Heart left ventricle (tissue), 16 donors: Measurements from ENCODE around the gene ANKH. TPM values are rescaled to one million over a fixed set of nuclear protein-coding genes. Genes with fewer than 3 reads are reported as not detected.
A peak's percentile ranks its signal among the peaks of the same experiment; 100 is the strongest.

Experiments
- ATAC-seq, 4 donors: fragments of 200-7000 bp; cut with Tn5 transposase; one replicate each; pipeline ENCODE4 v1.9.1; 2020 to 2022; ENCODE audit warnings: moderate library complexity in 4 of 4, mild to moderate bottlenecking in 3 of 4, moderate number of reproducible peaks in 1 of 4
- DNase-seq, 5 donors: peaks; one replicate each; pipeline ENCODE4 v3.0.0-alpha.2; 2020
- H3K27ac ChIP-seq, 12 donors: fragments of 200-600 bp; sonication (generic) in 4 of 12; one replicate each; pipeline versions ENCODE4 v1.5.0 to v1.8.0; 2016 to 2022; ENCODE audit warnings: mild to moderate bottlenecking in 2 of 12
- H3K27me3 ChIP-seq, 9 donors: fragments of 200-600 bp; sonication (generic) in 2 of 9; one replicate each; pipeline versions ENCODE4 v1.5.1 to v1.8.0; 2016 to 2022; ENCODE audit warnings: mild to moderate bottlenecking in 3 of 9
- H3K36me3 ChIP-seq, 9 donors: fragments of 200-600 bp; sonication (generic) in 2 of 9; one replicate each; pipeline versions ENCODE4 v1.5.0 to v1.8.0; 2018 to 2022; ENCODE audit warnings: mild to moderate bottlenecking in 2 of 9
- H3K4me1 ChIP-seq, 12 donors: fragments of 200-600 bp; sonication (generic) in 4 of 12; one replicate each; pipeline versions ENCODE4 v1.5.0 to v1.8.0; 2016 to 2022; ENCODE audit warnings: mild to moderate bottlenecking in 3 of 12
- H3K4me3 ChIP-seq, 12 donors: fragments of 200-600 bp; sonication (generic) in 4 of 12; one replicate each; pipeline versions ENCODE4 v1.5.0 to v1.8.0; 2017 to 2022; ENCODE audit warnings: mild to moderate bottlenecking in 9 of 12, moderate library complexity in 4 of 12
- H3K9me3 ChIP-seq, 12 donors: fragments of 200-600 bp; sonication (generic) in 4 of 12; one replicate each; pipeline versions ENCODE4 v1.5.0 to v1.8.0; 2016 to 2022; ENCODE audit warnings: mild to moderate bottlenecking in 1 of 12
- CTCF ChIP-seq, 12 donors: fragments of 200-600 bp; sonication (generic) in 4 of 12; IDR thresholded peaks; one replicate each; pipeline versions ENCODE4 v1.5.0 to v1.8.0; 2018 to 2022; ENCODE audit warnings: antibody characterized with exemption in 12 of 12, mild to moderate bottlenecking in 5 of 12
- POLR2A ChIP-seq, 2 donors: fragments of 450-650 bp; IDR thresholded peaks; one replicate each; pipeline ENCODE4 v1.6.1; 2017; ENCODE audit warnings: antibody characterized with exemption in 2 of 2, mild to moderate bottlenecking in 2 of 2, moderate library complexity in 2 of 2
- WGBS, 4 donors: extraction: QIAGEN DNeasy Blood & Tissue Kit in 2 of 4; methylation state at CpG; one replicate each; pipeline versions ENCODE4 v1.1.5 to v1.1.7; 2013 to 2018; 5-methylcytosine and 5-hydroxymethylcytosine counted together
- intact Hi-C, 10 donors: fragments of 100-400 bp; cut with DNase I; formaldehyde crosslinking; loops; one replicate each; pipeline versions ENCODE4 v1.11.1 to v1.14.2; 2022
- polyA plus RNA-seq, 2 donors: library from polyadenylated mRNA; stranded (reverse); fragments of 200-250 nt; gene quantifications; one replicate each; pipeline ENCODE4 v1.2.3, GENCODE V29; 2013
- total RNA-seq, 9 donors: library from RNA; depleted of rRNA in 2 of 9; stranded (reverse); fragments of >200 nt in 2 of 9; fragmentation: NEBNext Ultra II Directional in 3 of 9; extraction: Animal tissue kit (Norgen Biotek cat#: 25700) in 3 of 9; gene quantifications; one replicate each; pipeline versions ENCODE4 v1.1.0 to v1.2.4, GENCODE V29; 2016 to 2023
- donor health status: ischemic (EF 13 %, LVEDD 7.1; RV severe dilation, severe dysfunction).
- donor health status: healthy with polysubstance abuse.
- donor health status: DM: no; HTN: yes; CAD: no.
- donor health status: DM: no; HTN: no; CAD: no.
- donor health status: ischemic (EF 25% LVEDD 6.9; RV normal size, moderate dysfunction).
- donor health status: ischemic (EF 25% LVEDD 5.7; RV mildly dilated, moderate dysfunction).
- donor health status: healthy.
- donor health status: DM: yes; HTN: yes; CAD: no.
- donor health status: ischemic (EF 35%, LVEDD 5.7; RV mildly dilated, moderate dysfunction).
- donor health status: nonischemic (EF 11% LVEDD 7.7; RV severe dilation, severe dysfunction).
- donor health status: DM: yes; HTN: yes; CAD: no.
- donor health status: PGD.
- donor health status: ischemic (EF 29% LVEDD 5.4; RV normal size, mild dysfunction).
- donor health status: nonischemic (EF 23%, LVEDD 6.1; RV moderate dilation, normal function).

The ANKH gene
- total and polyA plus RNA-seq, 11 donors = 54.1 to 260 (median 168) TPM

GRCh38 chr5:14739981-14740380, 131.6 kb downstream of the ANKH start:
- H3K27me3 ChIP-seq = no peaks in the 10 kb centered on the region
- DNase-seq (no peak), ATAC-seq (no peak)
- H3K9me3 ChIP-seq = no peaks in the 10 kb centered on the region
- H3K27ac ChIP-seq = peak overlapping the region in 10 of 12 donors; percentile 0 to 78 (median 48)
- H3K4me1 ChIP-seq = peaks cover 0 to 64% (median 27%) of the 10 kb centered on the region in 12 donors
- TF ChIP-seq POLR2A (IDR thresholded peaks at IDR 0.05) (no peak), CTCF (IDR thresholded peaks at IDR 0.05) (no peak)
- peaks cover 0 to 79% (median 54%) of the 10 kb centered on the region in 9 donors for H3K36me3 ChIP-seq
- intact Hi-C loops = loop anchor here in 6 of 10 donors (5.0 to 10.0 kb wide), 3 partner anchors 115 to 135 kb away; partner anchors contain the start of gene ANKH (in 5 of the 6)
- no peak overlapping the region for H3K4me3 ChIP-seq
- WGBS, 4 donors = 42 to 56% (median 54%) methylated on average over 5 of the region's 5 CpGs

- H3K36me3 ChIP-seq = peaks cover 0 to 79% (median 54%) of the 10 kb centered on the region in 9 donors
- intact Hi-C loops = loop anchor here in 1 of 10 donors (5.0 kb wide), 1 partner anchor 133 kb away; the partner anchor contains the start of gene ANKH
- whole genome bisulfite sequencing, 4 donors = 40 to 57% (median 50%) methylated on average over 3 of the region's 3 CpGs
- DNase-seq = peak in 1 of 5 donors; percentile 60
- TF ChIP-seq POLR2A (IDR thresholded peaks at IDR 0.05) (no peak), CTCF (IDR thresholded peaks at IDR 0.05) (no peak)
- H3K27ac ChIP-seq = peak overlapping the region in 8 of 12 donors; percentile 27 to 78 (median 62)
- H3K9me3 ChIP-seq = no peaks in the 10 kb centered on the region
- no peaks in the 10 kb centered on the region for H3K27me3 ChIP-seq
- H3K4me1 ChIP-seq = peaks cover 0 to 59% (median 27%) of the 10 kb centered on the region in 12 donors
- H3K4me3 ChIP-seq = no peak overlapping the region
- peak; percentile 38 to 72 (median 56) for ATAC-seq
Measured at GRCh38 chr5:14739538-14739937, 132.0 kb downstream of the ANKH start.

- ATAC-seq = no peak
- no peaks in the 10 kb centered on the region for H3K27me3 ChIP-seq
- intact Hi-C loops = loop anchor here in 1 of 10 donors (5.0 kb wide), 1 partner anchor 134 kb away; the partner anchor contains the start of gene ANKH
- no peak overlapping the region for H3K4me3 ChIP-seq
- H3K9me3 ChIP-seq = no peaks in the 10 kb centered on the region
- no peak for DNase-seq
- H3K27ac ChIP-seq = peak overlapping the region in 2 of 12 donors; percentile 55 to 65
- 75 to 84% (median 79%) methylated on average over 5 of the region's 5 CpGs for WGBS, 4 donors
- H3K4me1 ChIP-seq = peaks cover 0 to 53% (median 27%) of the 10 kb centered on the region in 12 donors
- peaks cover 0 to 78% (median 55%) of the 10 kb centered on the region in 9 donors for H3K36me3 ChIP-seq
- TF ChIP-seq POLR2A (IDR thresholded peaks at IDR 0.05) = no peak
- no peak for TF ChIP-seq CTCF (IDR thresholded peaks at IDR 0.05)
Measured at GRCh38 chr5:14738050-14738449, 133.5 kb downstream of the ANKH start.

- peaks cover 0 to 78% (median 56%) of the 10 kb centered on the region in 9 donors for H3K36me3 ChIP-seq
- H3K27ac ChIP-seq = peak overlapping the region in 2 of 12 donors; percentile 35 to 55
- peaks cover 0 to 53% (median 27%) of the 10 kb centered on the region in 12 donors for H3K4me1 ChIP-seq
- H3K9me3 ChIP-seq = no peaks in the 10 kb centered on the region
- 75 to 85% (median 81%) methylated on average over 9 to 10 of the region's 10 CpGs for WGBS, 4 donors
- TF ChIP-seq CTCF (IDR thresholded peaks at IDR 0.05) (no peak), POLR2A (IDR thresholded peaks at IDR 0.05) (no peak)
- no peak for DNase-seq
- H3K4me3 ChIP-seq = no peak overlapping the region
- H3K27me3 ChIP-seq = no peaks in the 10 kb centered on the region
- peak; percentile 22 to 56 (median 44) for ATAC-seq
- intact Hi-C loops = loop anchor here in 1 of 10 donors (5.0 kb wide), 1 partner anchor 135 kb away; the partner anchor contains the start of gene ANKH
Measured at GRCh38 chr5:14737291-14737690, 134.3 kb downstream of the ANKH start.
